Activated naive CD4-positive, alpha-beta T cell treated with anti-CD3 and anti-CD28 coated beads, Interleukin-2, amount 50 U/mL, for 16 hours (primary cell): ENCODE results near the gene MPP2.
"Not testable (repeated sequence)": the region's sequence is repeated elsewhere in the genome, so short reads cannot be mapped to it uniquely, and the experiment has no call there.

Source experiments
- DNase-seq: peaks from one replicate; pipeline ENCODE4 v3.0.0-alpha.2; 2020

The MPP2 gene

GRCh38 chr17:43927929-43928328 lies 20.6 kb upstream of the MPP2 start:
- DNase-seq, result not testable (repeated sequence)

GRCh38 chr17:43927060-43927864 lies 19.9 kb upstream of the MPP2 start:
- DNase-seq, result peak; percentile 27

GRCh38 chr17:43924558-43924957 lies 17.2 kb upstream of the MPP2 start:
- DNase-seq, result no peak

- no peak for DNase-seq
These were observed 13.3 kb upstream of the MPP2 start for GRCh38 chr17:43920500-43921095.

GRCh38 chr17:43918026-43918389 lies 10.7 kb upstream of the MPP2 start:
- DNase-seq, result no peak

- DNase-seq, result peak; percentile 51
These were observed 10.2 kb upstream of the MPP2 start for GRCh38 chr17:43917348-43918025.

GRCh38 chr17:43917016-43917347 lies 9.6 kb upstream of the MPP2 start:
- no peak for DNase-seq

GRCh38 chr17:43916385-43916784 lies 9.0 kb upstream of the MPP2 start:
- DNase-seq, result no peak

- DNase-seq, result no peak
These were observed 8.2 kb upstream of the MPP2 start for GRCh38 chr17:43915559-43915958.

GRCh38 chr17:43914451-43914850 lies 7.1 kb upstream of the MPP2 start:
- DNase-seq, result no peak

- DNase-seq, result no peak
These were observed 6.2 kb upstream of the MPP2 start for GRCh38 chr17:43913584-43913983.

- DNase-seq, result no peak
These were observed 5.4 kb upstream of the MPP2 start for GRCh38 chr17:43912635-43913304.

- no peak for DNase-seq
These were observed 4.6 kb upstream of the MPP2 start for GRCh38 chr17:43911904-43912303.

GRCh38 chr17:43909537-43910231 lies 2.3 kb upstream of the MPP2 start:
- DNase-seq, result no peak

- DNase-seq, result peak; percentile 75
These were observed 824 bp upstream of the MPP2 start for GRCh38 chr17:43907998-43908721.

- DNase-seq, result peak; percentile 33
These were observed 348 bp downstream of the MPP2 start for GRCh38 chr17:43906951-43907424.

GRCh38 chr17:43905985-43906852 lies 1.1 kb downstream of the MPP2 start:
- peak; percentile 51 for DNase-seq

GRCh38 chr17:43905400-43905984 lies 1.8 kb downstream of the MPP2 start:
- no peak for DNase-seq

- DNase-seq, result no peak
These were observed 5.3 kb downstream of the MPP2 start for GRCh38 chr17:43901861-43902589.
